HG03457 (cell line): ENCODE results near the gene AFF1.

ENCODE experiments used
- ATAC-seq: cut with Tn5 transposase; IDR thresholded peaks from one replicate; pipeline ENCODE4 v1.9.1; 2021; ENCODE audit warnings: moderate number of reproducible peaks; ENCODE audit not compliant: unreplicated experiment

The AFF1 gene

DNA sequence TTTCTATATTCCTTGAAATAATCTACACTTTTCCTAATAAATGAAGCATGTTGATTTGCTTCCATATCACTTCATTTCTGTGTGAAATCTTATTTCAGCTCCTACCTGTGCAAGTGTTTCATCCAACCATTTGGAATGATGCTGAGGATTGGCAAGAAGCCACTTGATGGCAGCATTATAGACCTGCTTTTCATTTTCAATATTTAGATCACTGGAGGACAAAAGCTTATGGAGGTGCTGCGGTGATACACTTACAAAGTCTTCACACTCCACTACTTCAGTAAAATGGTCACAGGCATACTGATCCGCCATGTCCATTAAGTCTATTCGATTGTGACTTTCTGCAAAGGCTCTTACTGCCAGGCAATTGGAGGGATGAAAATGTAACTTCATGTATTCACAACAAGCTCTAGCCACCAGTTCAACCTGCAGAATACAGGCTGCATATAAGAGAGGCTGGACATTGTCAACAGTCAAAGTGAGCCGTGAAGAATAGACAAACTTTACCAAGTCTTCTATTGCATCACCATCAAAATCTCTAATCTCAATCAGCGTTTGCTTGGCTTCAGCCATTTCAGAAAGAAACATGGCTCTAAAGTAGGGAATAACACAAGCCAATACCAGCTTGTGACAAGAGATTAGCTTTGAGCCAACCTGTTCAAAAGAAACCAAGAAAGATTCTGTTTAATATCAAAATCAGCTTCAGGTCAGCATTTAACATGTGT, 250.5 kb downstream of the AFF1 start:
- no peak for ATAC-seq

- ATAC-seq, result no peak
Observed at GRCh38 chr4:87188048-87188447, 253.2 kb downstream of the AFF1 start.

GRCh38 chr4:87188932-87189331, 254.1 kb downstream of the AFF1 start:
- ATAC-seq, result no peak
